Lower lobe of right lung (tissue), 2 donors: Measurements from ENCODE around the gene DUXB. TPM values are rescaled to one million over a fixed set of nuclear protein-coding genes. Genes with fewer than 3 reads are reported as not detected.

ENCODE experiments used
- ATAC-seq, 2 donors: fragments of 200-7000 bp; cut with Tn5 transposase; one replicate each; pipeline ENCODE4 v1.9.1; 2020 to 2022; ENCODE audit warnings: mild to moderate bottlenecking in 2 of 2, moderate library complexity in 2 of 2
- DNase-seq: peaks from one replicate; pipeline ENCODE4 v3.0.0-alpha.2; 2020
- H3K27ac ChIP-seq: fragments of 200-600 bp; one replicate; pipeline ENCODE4 v1.8.0; 2022
- H3K27me3 ChIP-seq: fragments of 200-600 bp; one replicate; pipeline ENCODE4 v1.8.0; 2022; ENCODE audit warnings: low read depth
- H3K36me3 ChIP-seq: fragments of 200-600 bp; one replicate; pipeline ENCODE4 v1.8.0; 2022; ENCODE audit warnings: mild to moderate bottlenecking
- H3K4me1 ChIP-seq: fragments of 200-600 bp; one replicate; pipeline ENCODE4 v1.8.0; 2022
- H3K4me3 ChIP-seq: fragments of 200-600 bp; one replicate; pipeline ENCODE4 v1.8.0; 2022; ENCODE audit warnings: mild to moderate bottlenecking
- H3K9me3 ChIP-seq: fragments of 200-600 bp; one replicate; pipeline ENCODE4 v1.8.0; 2022
- intact Hi-C: fragments of 100-400 bp; cut with DNase I; formaldehyde crosslinking; loops from one replicate; pipeline ENCODE4 v1.11.0; 2022
- total RNA-seq: library from RNA; stranded (reverse); fragmentation: NEBNext Ultra II Directional; extraction: Animal tissue kit (Norgen Biotek cat#: 25700); gene quantifications from one replicate; pipeline ENCODE4 v1.2.1, GENCODE V29; 2021
- TF ChIP-seq, protein P1 (sequence below): fragments of 200-600 bp; IDR thresholded peaks from one replicate; pipeline ENCODE4 v1.8.0; 2022; ENCODE audit warnings: antibody characterized with exemption, mild to moderate bottlenecking
- donor health status: DM: no; HTN: yes; CAD: no; lungs with severe emphysema.

Gene DUXB
- total RNA-seq, 1 donor from 2014 or later: not detected

- Histone ChIP-seq H3K36me3 (no peaks in the 10 kb centered on the region), H3K4me3 (no peak overlapping the region), H3K27me3 (no peaks in the 10 kb centered on the region), H3K9me3 (no peaks in the 10 kb centered on the region), H3K4me1 (no peaks in the 10 kb centered on the region), H3K27ac (no peak overlapping the region)
- no peak for ATAC-seq
- no peak for DNase-seq
- TF ChIP-seq, protein P1, sequence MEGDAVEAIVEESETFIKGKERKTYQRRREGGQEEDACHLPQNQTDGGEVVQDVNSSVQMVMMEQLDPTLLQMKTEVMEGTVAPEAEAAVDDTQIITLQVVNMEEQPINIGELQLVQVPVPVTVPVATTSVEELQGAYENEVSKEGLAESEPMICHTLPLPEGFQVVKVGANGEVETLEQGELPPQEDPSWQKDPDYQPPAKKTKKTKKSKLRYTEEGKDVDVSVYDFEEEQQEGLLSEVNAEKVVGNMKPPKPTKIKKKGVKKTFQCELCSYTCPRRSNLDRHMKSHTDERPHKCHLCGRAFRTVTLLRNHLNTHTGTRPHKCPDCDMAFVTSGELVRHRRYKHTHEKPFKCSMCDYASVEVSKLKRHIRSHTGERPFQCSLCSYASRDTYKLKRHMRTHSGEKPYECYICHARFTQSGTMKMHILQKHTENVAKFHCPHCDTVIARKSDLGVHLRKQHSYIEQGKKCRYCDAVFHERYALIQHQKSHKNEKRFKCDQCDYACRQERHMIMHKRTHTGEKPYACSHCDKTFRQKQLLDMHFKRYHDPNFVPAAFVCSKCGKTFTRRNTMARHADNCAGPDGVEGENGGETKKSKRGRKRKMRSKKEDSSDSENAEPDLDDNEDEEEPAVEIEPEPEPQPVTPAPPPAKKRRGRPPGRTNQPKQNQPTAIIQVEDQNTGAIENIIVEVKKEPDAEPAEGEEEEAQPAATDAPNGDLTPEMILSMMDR: no peak
- intact Hi-C loops: no loop called here
Measured at GRCh38 chr16:75695708-75696107, 5.6 kb downstream of the DUXB start.

DNA sequence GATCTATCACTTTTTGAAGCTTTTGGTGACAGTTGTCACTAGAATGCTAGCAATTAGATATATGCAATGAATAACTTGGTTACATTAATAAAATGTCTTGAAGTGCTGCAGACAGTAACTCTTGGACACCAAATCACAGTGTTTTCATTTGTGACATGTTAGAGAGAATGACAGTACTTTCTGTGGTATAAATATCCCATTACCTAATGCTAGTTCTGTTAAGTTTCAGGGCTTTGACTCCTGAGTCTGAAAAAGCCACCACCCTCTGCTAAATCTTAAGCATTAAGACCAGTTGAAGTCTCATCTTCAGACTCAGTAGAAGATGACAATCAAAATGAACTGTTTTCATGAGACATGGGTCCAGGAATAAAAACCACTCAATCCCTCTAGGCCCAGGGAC is 13.9 kb downstream of the DUXB start:
- H3K4me1 ChIP-seq: no peaks in the 10 kb centered on the region
- no peaks in the 10 kb centered on the region for H3K27me3 ChIP-seq
- intact Hi-C loops: no loop called here
- DNase-seq (no peak), ATAC-seq (no peak)
- TF ChIP-seq, protein P1: no peak
- H3K36me3 ChIP-seq: no peaks in the 10 kb centered on the region
- H3K27ac ChIP-seq: no peak overlapping the region
- H3K4me3 ChIP-seq: no peak overlapping the region
- no peaks in the 10 kb centered on the region for H3K9me3 ChIP-seq

DNA sequence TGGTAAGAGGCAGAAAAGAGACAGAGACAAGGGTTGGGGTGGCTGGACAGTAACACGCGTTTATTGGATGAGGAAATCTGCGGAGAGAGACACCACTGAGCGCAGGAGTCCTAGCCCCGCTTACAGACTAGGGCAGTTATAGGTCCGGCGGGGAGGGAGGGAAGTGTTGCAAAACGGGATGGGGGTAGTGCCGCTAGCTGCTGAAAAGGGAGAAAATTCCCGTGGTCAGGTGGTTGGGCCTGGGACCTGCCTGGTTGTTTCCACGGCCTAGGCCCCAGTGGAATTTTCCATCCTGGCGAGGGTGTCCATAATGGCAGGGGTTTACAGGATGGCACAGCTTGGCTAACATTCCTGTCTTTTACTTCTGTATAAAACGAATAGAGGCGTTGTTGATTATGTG is 19.0 kb downstream of the DUXB start:
- intact Hi-C loops: no loop called here
- no peak for ATAC-seq
- Histone ChIP-seq H3K27me3 (no peaks in the 10 kb centered on the region), H3K9me3 (no peaks in the 10 kb centered on the region), H3K36me3 (no peaks in the 10 kb centered on the region), H3K27ac (no peak overlapping the region), H3K4me1 (no peaks in the 10 kb centered on the region), H3K4me3 (no peak overlapping the region)
- DNase-seq: no peak
- TF ChIP-seq, protein P1: no peak

DNA sequence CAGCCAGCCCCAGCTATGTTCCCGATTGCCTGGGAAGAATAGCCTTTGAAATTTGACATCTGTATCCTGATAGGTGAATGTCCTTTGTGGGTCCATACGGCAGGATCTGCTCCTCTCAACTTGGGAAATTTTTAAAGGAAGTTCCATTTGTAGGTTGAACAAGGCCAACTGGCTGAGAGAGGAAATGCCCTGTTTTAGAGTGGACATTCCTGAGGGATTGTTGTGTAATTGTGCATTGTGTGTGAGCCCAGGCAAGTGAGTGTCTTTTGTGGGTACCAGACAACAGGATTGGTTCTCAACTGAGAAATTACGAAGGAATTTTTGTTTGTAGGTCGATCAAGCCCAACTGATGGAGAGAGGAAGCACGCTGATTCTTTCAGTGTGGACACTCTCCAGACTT is 21.9 kb downstream of the DUXB start:
- TF ChIP-seq, protein P1: no peak
- Histone ChIP-seq H3K9me3 (no peaks in the 10 kb centered on the region), H3K4me1 (no peaks in the 10 kb centered on the region), H3K4me3 (no peak overlapping the region), H3K27ac (no peak overlapping the region), H3K27me3 (no peaks in the 10 kb centered on the region), H3K36me3 (no peaks in the 10 kb centered on the region)
- intact Hi-C loops: no loop called here
- no peak for DNase-seq
- ATAC-seq: no peak

GRCh38 chr16:75676909-75677308 is 24.4 kb downstream of the DUXB start, which contains the start of gene CPHXL2:
Gene CPHXL2, minus strand, starts transcription at chr16:75677009. Its CDS starts 10 bp downstream, at chr16:75676999.
- Histone ChIP-seq H3K36me3 (no peaks in the 10 kb centered on the region), H3K27ac (no peak within 1 kb of the TSS), H3K4me3 (no peak within 1 kb of the TSS), H3K4me1 (no peaks in the 10 kb centered on the region), H3K9me3 (no peaks in the 10 kb centered on the region), H3K27me3 (no peaks in the 10 kb centered on the region)
- intact Hi-C loops: no loop called here
- TF ChIP-seq, protein P1: no peak
- no peak for ATAC-seq
- no peak for DNase-seq

DNA sequence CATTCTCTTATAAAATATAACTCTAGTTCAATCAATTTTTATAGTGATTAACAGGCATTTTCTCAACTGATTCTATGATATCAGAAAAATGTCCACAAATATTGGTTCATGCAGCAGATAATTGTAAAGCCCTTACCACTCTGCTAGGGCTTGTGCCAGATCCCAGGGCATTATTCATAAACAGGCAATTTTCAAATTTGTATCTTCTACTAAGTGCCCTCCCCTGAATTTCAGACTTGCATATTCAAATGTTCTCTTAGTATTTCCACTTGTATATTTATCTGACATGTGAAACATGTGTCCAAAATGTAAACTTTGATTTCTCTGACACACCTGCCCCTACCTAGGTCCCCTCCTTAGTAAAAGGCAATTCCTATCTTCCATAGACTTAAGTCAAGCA is 33.8 kb downstream of the DUXB start:
- no peak for DNase-seq
- Histone ChIP-seq H3K9me3 (no peaks in the 10 kb centered on the region), H3K27me3 (no peaks in the 10 kb centered on the region), H3K27ac (no peak overlapping the region), H3K4me1 (no peaks in the 10 kb centered on the region), H3K4me3 (no peak overlapping the region), H3K36me3 (no peaks in the 10 kb centered on the region)
- ATAC-seq: no peak
- TF ChIP-seq, protein P1: no peak
- intact Hi-C loops: no loop called here
